NT2/D1 (cell line): Measurements from ENCODE around the gene SUN5.

ENCODE experiments used
- SUZ12 ChIP-seq: IDR thresholded peaks from 2 replicates; pipeline ENCODE4 v1.6.1; 2011; ENCODE audit not compliant: insufficient read length, insufficient read depth; ENCODE audit errors: extremely low read depth
- YY1 ChIP-seq: IDR thresholded peaks from 2 replicates; pipeline ENCODE4 v1.6.1; 2011; ENCODE audit not compliant: insufficient read length, insufficient read depth
- ZNF274 ChIP-seq: IDR thresholded peaks from 2 replicates; pipeline ENCODE4 v1.6.1; 2011; ENCODE audit warnings: mild to moderate bottlenecking, low read depth, low read length

DNA sequence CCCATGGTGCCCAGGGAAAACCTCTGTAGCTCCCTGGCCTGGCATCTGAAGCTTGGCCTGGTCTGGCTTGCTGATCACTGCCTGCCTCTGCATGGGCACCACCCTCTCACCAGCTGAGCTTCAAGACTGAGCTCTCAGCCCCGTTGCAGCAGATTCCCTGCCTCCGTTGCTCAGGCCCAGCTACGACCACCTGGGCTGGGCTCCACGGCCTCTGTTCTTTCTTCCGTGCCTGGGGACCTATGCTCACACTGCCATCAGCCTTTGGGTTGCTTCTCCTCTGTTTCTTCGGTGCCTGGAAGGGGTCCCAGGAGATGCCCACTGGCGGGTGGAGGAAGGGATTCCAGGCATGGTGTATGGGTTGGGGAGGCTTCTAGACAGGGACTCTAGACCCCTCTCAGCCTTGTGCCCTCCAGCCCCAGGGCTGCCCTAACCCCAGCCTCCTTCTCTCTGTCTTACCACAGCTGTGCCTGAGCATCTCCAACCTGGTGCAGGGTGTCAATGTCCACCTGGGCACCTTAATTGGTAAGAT is 12.4 kb upstream of the SUN5 start:
- TF ChIP-seq ZNF274 (no peak), YY1 (no peak), SUZ12 (no peak)
